Peyer's patch (tissue), 4 donors: ENCODE measurements around the gene MOB3B.

Experiments used
- POLR2A ChIP-seq, 2 donors: fragments of 450-650 bp; IDR thresholded peaks; one replicate each; pipeline ENCODE4 v1.5.1; 2017; ENCODE audit warnings: antibody characterized with exemption in 2 of 2, mild to moderate bottlenecking in 2 of 2, moderate library complexity in 2 of 2
- TF ChIP-seq, protein P1 (sequence below), 6 experiments: fragments of 450-650 bp in 4 of 6; fragments of 200-600 bp in 2 of 6; sonication (generic) in 1 of 6; IDR thresholded peaks; one replicate each; pipeline ENCODE4 v1.5.1; 2017 to 2019; ENCODE audit warnings: antibody characterized with exemption in 6 of 6, mild to moderate bottlenecking in 3 of 6, moderate library complexity in 1 of 6

- TF ChIP-seq, protein P1, sequence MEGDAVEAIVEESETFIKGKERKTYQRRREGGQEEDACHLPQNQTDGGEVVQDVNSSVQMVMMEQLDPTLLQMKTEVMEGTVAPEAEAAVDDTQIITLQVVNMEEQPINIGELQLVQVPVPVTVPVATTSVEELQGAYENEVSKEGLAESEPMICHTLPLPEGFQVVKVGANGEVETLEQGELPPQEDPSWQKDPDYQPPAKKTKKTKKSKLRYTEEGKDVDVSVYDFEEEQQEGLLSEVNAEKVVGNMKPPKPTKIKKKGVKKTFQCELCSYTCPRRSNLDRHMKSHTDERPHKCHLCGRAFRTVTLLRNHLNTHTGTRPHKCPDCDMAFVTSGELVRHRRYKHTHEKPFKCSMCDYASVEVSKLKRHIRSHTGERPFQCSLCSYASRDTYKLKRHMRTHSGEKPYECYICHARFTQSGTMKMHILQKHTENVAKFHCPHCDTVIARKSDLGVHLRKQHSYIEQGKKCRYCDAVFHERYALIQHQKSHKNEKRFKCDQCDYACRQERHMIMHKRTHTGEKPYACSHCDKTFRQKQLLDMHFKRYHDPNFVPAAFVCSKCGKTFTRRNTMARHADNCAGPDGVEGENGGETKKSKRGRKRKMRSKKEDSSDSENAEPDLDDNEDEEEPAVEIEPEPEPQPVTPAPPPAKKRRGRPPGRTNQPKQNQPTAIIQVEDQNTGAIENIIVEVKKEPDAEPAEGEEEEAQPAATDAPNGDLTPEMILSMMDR (IDR thresholded peaks at IDR 0.05), result no peak
- TF ChIP-seq POLR2A (IDR thresholded peaks at IDR 0.05), result no peak
Observed at GRCh38 chr9:27280249-27280648, 249.4 kb downstream of the MOB3B start.
